GM12891 (cell line): ENCODE data around the gene CACNA1I.

Source experiments
- POLR2A ChIP-seq: IDR thresholded peaks from 2 replicates; pipeline ENCODE4 v1.6.1; 2011; ENCODE audit warnings: low read depth, low read length, control low read depth
- POLR2AphosphoS5 ChIP-seq: IDR thresholded peaks from 2 replicates; pipeline ENCODE4 v1.6.1; 2011; ENCODE audit warnings: low read depth, low read length, control low read depth
- SPI1 ChIP-seq: IDR thresholded peaks from 2 replicates; pipeline ENCODE4 v1.6.1; 2011; ENCODE audit warnings: low read depth, low read length, control low read depth

DNA sequence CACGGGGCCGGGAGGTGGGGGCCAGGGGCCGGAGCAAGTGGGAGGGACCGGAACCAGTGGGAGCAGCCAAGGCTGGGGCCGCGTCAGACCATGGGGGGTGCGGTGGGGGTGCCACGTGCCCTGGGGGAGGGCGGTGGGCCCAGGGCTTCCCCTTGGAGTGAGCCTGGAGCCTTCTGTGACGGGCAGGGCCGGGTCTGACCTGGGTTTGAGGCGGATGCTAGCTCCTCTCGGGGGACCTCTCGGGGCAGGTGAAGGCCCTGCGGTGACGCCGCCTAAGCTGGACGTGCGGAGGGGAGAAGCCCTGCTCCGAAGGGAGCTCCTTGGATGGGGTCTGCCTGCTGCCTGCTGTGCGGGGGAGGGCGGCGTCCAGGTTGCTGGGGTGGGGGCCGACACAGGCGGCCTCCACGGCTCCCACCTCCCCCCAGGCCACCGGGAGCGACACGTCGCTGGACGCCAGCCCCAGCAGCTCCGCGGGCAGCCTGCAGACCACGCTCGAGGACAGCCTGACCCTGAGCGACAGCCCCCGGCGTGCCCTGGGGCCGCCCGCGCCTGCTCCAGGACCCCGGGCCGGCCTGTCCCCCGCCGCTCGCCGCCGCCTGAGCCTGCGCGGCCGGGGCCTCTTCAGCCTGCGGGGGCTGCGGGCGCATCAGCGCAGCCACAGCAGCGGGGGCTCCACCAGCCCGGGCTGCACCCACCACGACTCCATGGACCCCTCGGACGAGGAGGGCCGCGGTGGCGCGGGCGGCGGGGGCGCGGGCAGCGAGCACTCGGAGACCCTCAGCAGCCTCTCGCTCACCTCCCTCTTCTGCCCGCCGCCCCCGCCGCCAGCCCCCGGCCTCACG lies 115.0 kb downstream of the CACNA1I start:
- TF ChIP-seq POLR2AphosphoS5, result no peak
- no peak for TF ChIP-seq POLR2A
- no peak for TF ChIP-seq SPI1
